Measurements from ENCODE around the gene RCAN1.
A peak's percentile ranks its signal among the peaks of the same experiment; 100 is the strongest.
"Not testable (repeated sequence)": the region's sequence is repeated elsewhere in the genome, so short reads cannot be mapped to it uniquely, and the experiment has no call there.

RCAN1 gene

GRCh38 chr21:34510148-34511142 is 104.5 kb downstream of the RCAN1 start:
- peaks cover 3 to 8% of the 10 kb centered on the region in 2 donors for H3K4me1 Mint-ChIP-seq
- H3K27ac Mint-ChIP-seq: no peak overlapping the region
- no peak overlapping the region for H3K4me3 Mint-ChIP-seq
- H3K27me3 Mint-ChIP-seq: peaks cover 0 to 9% of the 10 kb centered on the region in 2 donors
- H3K36me3 Mint-ChIP-seq: peaks cover 4% of the 10 kb centered on the region in 2 donors
- ATAC-seq (replicated peaks): peak; percentile 94 to 95
- H3K9me3 Mint-ChIP-seq: no peaks in the 10 kb centered on the region
- peak; percentile 68 for DNase-seq

GRCh38 chr21:34509151-34509550 is 105.8 kb downstream of the RCAN1 start:
- H3K27me3 Mint-ChIP-seq: peaks cover 7 to 9% of the 10 kb centered on the region in 2 donors
- DNase-seq (no peak), ATAC-seq (replicated peaks) (no peak)
- H3K4me1 Mint-ChIP-seq: peaks cover 4 to 8% of the 10 kb centered on the region in 2 donors
- no peaks in the 10 kb centered on the region for H3K9me3 Mint-ChIP-seq
- peaks cover 4% of the 10 kb centered on the region in 2 donors for H3K36me3 Mint-ChIP-seq
- no peak overlapping the region for H3K27ac Mint-ChIP-seq
- H3K4me3 Mint-ChIP-seq: no peak overlapping the region

- peaks cover 0 to 2% of the 10 kb centered on the region in 2 donors for H3K4me1 Mint-ChIP-seq
These were observed 110.3 kb downstream of the RCAN1 start for GRCh38 chr21:34504595-34504994.

GRCh38 chr21:34502480-34503106 is 112.3 kb downstream of the RCAN1 start:
- H3K4me3 Mint-ChIP-seq: no peak overlapping the region
- DNase-seq (no peak), ATAC-seq (replicated peaks) (no peak)
- H3K4me1 Mint-ChIP-seq: peaks cover 0 to 2% of the 10 kb centered on the region in 2 donors
- peaks cover 19 to 32% of the 10 kb centered on the region in 2 donors for H3K27me3 Mint-ChIP-seq
- peaks cover 8 to 9% of the 10 kb centered on the region in 2 donors for H3K36me3 Mint-ChIP-seq
- H3K27ac Mint-ChIP-seq: no peak overlapping the region
- peaks cover 14 to 15% of the 10 kb centered on the region in 2 donors for H3K9me3 Mint-ChIP-seq

More at GRCh38 chr21:34504595-34504994, 110.3 kb downstream of the RCAN1 start:
- Mint-ChIP-seq H3K9me3 (no peaks in the 10 kb centered on the region), H3K27me3 (peaks cover 11 to 13% of the 10 kb centered on the region in 2 donors), H3K27ac (peak overlapping the region; percentile 27), H3K4me3 (no peak overlapping the region), H3K36me3 (peaks cover 0 to 1% of the 10 kb centered on the region in 2 donors)
- no peak for DNase-seq
- no peak for ATAC-seq (replicated peaks)

- DNase-seq: no peak
- Mint-ChIP-seq H3K4me1 (peaks cover 0 to 2% of the 10 kb centered on the region in 2 donors), H3K27me3 (peaks cover 15 to 33% of the 10 kb centered on the region in 2 donors), H3K27ac (no peak overlapping the region), H3K4me3 (no peak overlapping the region), H3K9me3 (peaks cover 18 to 22% of the 10 kb centered on the region in 2 donors), H3K36me3 (peaks cover 8 to 9% of the 10 kb centered on the region in 2 donors)
- no peak for ATAC-seq (replicated peaks)
These were observed 113.2 kb downstream of the RCAN1 start for GRCh38 chr21:34501716-34502115.

- no peak overlapping the region for H3K27ac Mint-ChIP-seq
- H3K27me3 Mint-ChIP-seq: peaks cover 15 to 41% of the 10 kb centered on the region in 2 donors
- DNase-seq (no peak), ATAC-seq (replicated peaks) (no peak)
- peaks cover 8 to 11% of the 10 kb centered on the region in 2 donors for H3K36me3 Mint-ChIP-seq
- peaks cover 0 to 2% of the 10 kb centered on the region in 2 donors for H3K4me1 Mint-ChIP-seq
- peaks cover 22 to 29% of the 10 kb centered on the region in 2 donors for H3K9me3 Mint-ChIP-seq
- no peak overlapping the region for H3K4me3 Mint-ChIP-seq
These were observed 114.7 kb downstream of the RCAN1 start for GRCh38 chr21:34500191-34500590.

- peaks cover 8 to 11% of the 10 kb centered on the region in 2 donors for H3K36me3 Mint-ChIP-seq
- peaks cover 15 to 33% of the 10 kb centered on the region in 2 donors for H3K27me3 Mint-ChIP-seq
- H3K9me3 Mint-ChIP-seq: peaks cover 22 to 29% of the 10 kb centered on the region in 2 donors
- H3K4me3 Mint-ChIP-seq: no peak overlapping the region
- ATAC-seq (replicated peaks) (no peak), DNase-seq (no peak)
- no peaks in the 10 kb centered on the region for H3K4me1 Mint-ChIP-seq
- H3K27ac Mint-ChIP-seq: no peak overlapping the region
These were observed 115.8 kb downstream of the RCAN1 start for GRCh38 chr21:34499116-34499515.

- H3K4me3 Mint-ChIP-seq: no peak overlapping the region
- peaks cover 8 to 10% of the 10 kb centered on the region in 2 donors for H3K36me3 Mint-ChIP-seq
- peaks cover 15 to 29% of the 10 kb centered on the region in 2 donors for H3K27me3 Mint-ChIP-seq
- no peak for DNase-seq
- no peak for ATAC-seq (replicated peaks)
- peaks cover 22 to 29% of the 10 kb centered on the region in 2 donors for H3K9me3 Mint-ChIP-seq
- H3K27ac Mint-ChIP-seq: no peak overlapping the region
- no peaks in the 10 kb centered on the region for H3K4me1 Mint-ChIP-seq
These were observed 116.3 kb downstream of the RCAN1 start for GRCh38 chr21:34498623-34499022.

GRCh38 chr21:34483854-34484253 is 131.1 kb downstream of the RCAN1 start:
- H3K27ac Mint-ChIP-seq; H3K36me3 Mint-ChIP-seq; H3K9me3 Mint-ChIP-seq; DNase-seq; H3K4me1 Mint-ChIP-seq; H3K27me3 Mint-ChIP-seq; ATAC-seq (replicated peaks); H3K4me3 Mint-ChIP-seq: not testable (repeated sequence)

GRCh38 chr21:34483435-34483834 is 131.5 kb downstream of the RCAN1 start:
- not testable (repeated sequence) for H3K4me1 Mint-ChIP-seq; H3K9me3 Mint-ChIP-seq; H3K4me3 Mint-ChIP-seq; H3K36me3 Mint-ChIP-seq; H3K27me3 Mint-ChIP-seq; DNase-seq; H3K27ac Mint-ChIP-seq; ATAC-seq (replicated peaks)

- not testable (repeated sequence) for H3K4me3 Mint-ChIP-seq; H3K27me3 Mint-ChIP-seq; H3K36me3 Mint-ChIP-seq; H3K9me3 Mint-ChIP-seq; DNase-seq; H3K27ac Mint-ChIP-seq; H3K4me1 Mint-ChIP-seq; ATAC-seq (replicated peaks)
These were observed 147.6 kb downstream of the RCAN1 start for GRCh38 chr21:34467333-34467732.

All from stimulated activated naive B cell treated with anti-CD40 and anti-IgM and Interleukin-4, amounts not matched to agents 10 μg/mL and 1 μg/mL and 100 μg/mL, for 72 hours (primary cell).